Measurements from ENCODE around the gene ABHD4.

DNA sequence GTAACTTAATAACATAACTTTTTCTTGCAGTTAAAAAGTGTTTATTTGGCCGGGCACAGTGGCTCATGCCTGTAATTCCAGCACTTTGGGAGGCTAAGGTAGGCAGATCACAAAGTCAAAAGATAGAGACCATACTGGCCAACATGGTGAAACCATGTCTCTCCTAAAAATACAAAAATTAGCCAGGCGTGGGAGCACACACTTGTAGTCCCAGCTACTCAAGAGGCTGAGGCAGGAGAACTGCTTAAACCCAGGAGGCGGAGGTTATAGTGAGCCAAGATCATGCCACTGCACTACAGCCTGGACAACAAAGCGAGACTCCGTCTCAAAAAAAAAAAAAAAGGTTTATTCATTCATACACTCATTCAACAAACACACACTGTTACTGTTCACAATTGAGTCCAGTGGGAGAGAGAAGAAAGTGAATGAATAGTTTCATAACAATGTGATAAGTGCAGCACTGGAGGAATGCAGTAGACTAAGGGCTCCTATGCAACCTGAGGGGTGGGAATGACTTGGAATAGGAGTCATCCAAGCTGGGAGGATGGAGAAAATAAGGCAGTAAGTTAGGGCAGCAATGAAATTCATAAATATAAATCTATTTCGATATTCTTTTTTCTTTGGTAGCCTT, 28.9 kb upstream of the ABHD4 start:
- TF ChIP-seq, protein P1, sequence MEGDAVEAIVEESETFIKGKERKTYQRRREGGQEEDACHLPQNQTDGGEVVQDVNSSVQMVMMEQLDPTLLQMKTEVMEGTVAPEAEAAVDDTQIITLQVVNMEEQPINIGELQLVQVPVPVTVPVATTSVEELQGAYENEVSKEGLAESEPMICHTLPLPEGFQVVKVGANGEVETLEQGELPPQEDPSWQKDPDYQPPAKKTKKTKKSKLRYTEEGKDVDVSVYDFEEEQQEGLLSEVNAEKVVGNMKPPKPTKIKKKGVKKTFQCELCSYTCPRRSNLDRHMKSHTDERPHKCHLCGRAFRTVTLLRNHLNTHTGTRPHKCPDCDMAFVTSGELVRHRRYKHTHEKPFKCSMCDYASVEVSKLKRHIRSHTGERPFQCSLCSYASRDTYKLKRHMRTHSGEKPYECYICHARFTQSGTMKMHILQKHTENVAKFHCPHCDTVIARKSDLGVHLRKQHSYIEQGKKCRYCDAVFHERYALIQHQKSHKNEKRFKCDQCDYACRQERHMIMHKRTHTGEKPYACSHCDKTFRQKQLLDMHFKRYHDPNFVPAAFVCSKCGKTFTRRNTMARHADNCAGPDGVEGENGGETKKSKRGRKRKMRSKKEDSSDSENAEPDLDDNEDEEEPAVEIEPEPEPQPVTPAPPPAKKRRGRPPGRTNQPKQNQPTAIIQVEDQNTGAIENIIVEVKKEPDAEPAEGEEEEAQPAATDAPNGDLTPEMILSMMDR (conservative IDR thresholded peaks at IDR 0.05; ENCODE audit: low read depth, low read length), result no peak
- TF ChIP-seq POLR2A (IDR thresholded peaks at IDR 0.05; ENCODE audit: low read depth, low read length) (no peak), RAD21 (IDR thresholded peaks at IDR 0.05; ENCODE audit: low read length) (no peak), RCOR1 (IDR thresholded peaks at IDR 0.05; ENCODE audit: insufficient replicate concordance, low read length) (no peak), MAZ (IDR thresholded peaks at IDR 0.05; ENCODE audit: borderline replicate concordance, low read depth, low read length) (no peak), FOS (IDR thresholded peaks at IDR 0.05; ENCODE audit: low read depth, low read length) (no peak), SMC3 (IDR thresholded peaks at IDR 0.05; ENCODE audit: low read depth, low read length) (no peak), CEBPB (IDR thresholded peaks at IDR 0.05; ENCODE audit: low read depth, low read length) (no peak), CHD1 (IDR thresholded peaks at IDR 0.05; ENCODE audit: low read depth, low read length) (no peak), BHLHE40 (IDR thresholded peaks at IDR 0.05; ENCODE audit: low read depth, low read length) (no peak), NFE2L2 (IDR thresholded peaks at IDR 0.05; ENCODE audit: low read depth, low read length) (no peak)
- TF ChIP-seq, protein P2, sequence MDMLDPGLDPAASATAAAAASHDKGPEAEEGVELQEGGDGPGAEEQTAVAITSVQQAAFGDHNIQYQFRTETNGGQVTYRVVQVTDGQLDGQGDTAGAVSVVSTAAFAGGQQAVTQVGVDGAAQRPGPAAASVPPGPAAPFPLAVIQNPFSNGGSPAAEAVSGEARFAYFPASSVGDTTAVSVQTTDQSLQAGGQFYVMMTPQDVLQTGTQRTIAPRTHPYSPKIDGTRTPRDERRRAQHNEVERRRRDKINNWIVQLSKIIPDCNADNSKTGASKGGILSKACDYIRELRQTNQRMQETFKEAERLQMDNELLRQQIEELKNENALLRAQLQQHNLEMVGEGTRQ (IDR thresholded peaks at IDR 0.05; ENCODE audit: low read depth, low read length), result no peak
- TF ChIP-seq, protein P3, sequence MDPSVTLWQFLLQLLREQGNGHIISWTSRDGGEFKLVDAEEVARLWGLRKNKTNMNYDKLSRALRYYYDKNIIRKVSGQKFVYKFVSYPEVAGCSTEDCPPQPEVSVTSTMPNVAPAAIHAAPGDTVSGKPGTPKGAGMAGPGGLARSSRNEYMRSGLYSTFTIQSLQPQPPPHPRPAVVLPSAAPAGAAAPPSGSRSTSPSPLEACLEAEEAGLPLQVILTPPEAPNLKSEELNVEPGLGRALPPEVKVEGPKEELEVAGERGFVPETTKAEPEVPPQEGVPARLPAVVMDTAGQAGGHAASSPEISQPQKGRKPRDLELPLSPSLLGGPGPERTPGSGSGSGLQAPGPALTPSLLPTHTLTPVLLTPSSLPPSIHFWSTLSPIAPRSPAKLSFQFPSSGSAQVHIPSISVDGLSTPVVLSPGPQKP (IDR thresholded peaks at IDR 0.05; ENCODE audit: borderline replicate concordance, low read depth, low read length), result no peak
